GM18507 (cell line): Measurements from ENCODE around the gene ATP2A3.
A peak's percentile ranks its signal among the peaks of the same experiment; 100 is the strongest.

ENCODE experiments used
- DNase-seq: peaks from one replicate; pipeline ENCODE4 v3.0.0; 2011; ENCODE audit warnings: low read depth; ENCODE audit not compliant: insufficient read length; ENCODE audit errors: extremely low spot score
- FAIRE-seq: peaks from 2 replicates; lab custom pipeline; 2011; peaks lifted over from hg19 to GRCh38; lab: Jason Lieb, UNC

ATP2A3 gene

GRCh38 chr17:3976675-3977171, 12.5 kb upstream of the ATP2A3 start:
- DNase-seq, result no peak
- no peak for FAIRE-seq

GRCh38 chr17:3974980-3975379, 10.7 kb upstream of the ATP2A3 start:
- FAIRE-seq, result no peak
- DNase-seq, result no peak

GRCh38 chr17:3974138-3974687, 10.0 kb upstream of the ATP2A3 start:
- FAIRE-seq, result no peak
- DNase-seq, result no peak

GRCh38 chr17:3973495-3974137, 9.4 kb upstream of the ATP2A3 start:
- FAIRE-seq (no peak), DNase-seq (no peak)

GRCh38 chr17:3972931-3973330, 8.7 kb upstream of the ATP2A3 start:
- DNase-seq (no peak), FAIRE-seq (no peak)

GRCh38 chr17:3972281-3972731, 8.1 kb upstream of the ATP2A3 start:
- FAIRE-seq (peak; percentile 53), DNase-seq (no peak)

GRCh38 chr17:3970668-3971067, 6.4 kb upstream of the ATP2A3 start:
- DNase-seq, result no peak
- FAIRE-seq, result no peak

- FAIRE-seq (no peak), DNase-seq (no peak)
Measured at GRCh38 chr17:3969963-3970362, 5.7 kb upstream of the ATP2A3 start.

GRCh38 chr17:3968886-3969524, 4.8 kb upstream of the ATP2A3 start:
- DNase-seq (no peak), FAIRE-seq (no peak)

GRCh38 chr17:3968015-3968414, 3.8 kb upstream of the ATP2A3 start:
- no peak for DNase-seq
- FAIRE-seq, result no peak

GRCh38 chr17:3966720-3967363, 2.6 kb upstream of the ATP2A3 start:
- FAIRE-seq, result peak; percentile 9
- no peak for DNase-seq

GRCh38 chr17:3965118-3965800, 1.0 kb upstream of the ATP2A3 start:
- FAIRE-seq (peak; percentile 91), DNase-seq (peak; percentile 68)

- DNase-seq (peak; percentile 59), FAIRE-seq (peak; percentile 96)
Measured at GRCh38 chr17:3963237-3964201, 718 bp downstream of the ATP2A3 start.

- DNase-seq (no peak), FAIRE-seq (no peak)
Measured at GRCh38 chr17:3962965-3963236, 1.3 kb downstream of the ATP2A3 start.

- FAIRE-seq, result peak; percentile 56
- no peak for DNase-seq
Measured at GRCh38 chr17:3962217-3962964, 1.8 kb downstream of the ATP2A3 start.

- FAIRE-seq (peak; percentile 85), DNase-seq (no peak)
Measured at GRCh38 chr17:3961564-3962047, 2.6 kb downstream of the ATP2A3 start.

GRCh38 chr17:3960764-3961163, 3.5 kb downstream of the ATP2A3 start:
- no peak for FAIRE-seq
- no peak for DNase-seq

- no peak for FAIRE-seq
- DNase-seq, result no peak
Measured at GRCh38 chr17:3959921-3960601, 4.2 kb downstream of the ATP2A3 start.
